Testis (tissue), 2 donors: ENCODE results near the gene MAGI1.

ENCODE experiments used
- CTCF ChIP-seq, 3 experiments: fragments of 450-650 bp in 2 of 3; fragments of 200-600 bp in 1 of 3; sonication (generic) in 1 of 3; IDR thresholded peaks; one replicate each; pipeline ENCODE4 v1.5.1; 2016 to 2019; ENCODE audit warnings: antibody characterized with exemption in 3 of 3, mild to moderate bottlenecking in 2 of 3, moderate library complexity in 1 of 3
- POLR2A ChIP-seq: fragments of 450-650 bp; IDR thresholded peaks from one replicate; pipeline ENCODE4 v1.6.1; 2017; ENCODE audit warnings: antibody characterized with exemption, mild to moderate bottlenecking, moderate library complexity

- TF ChIP-seq POLR2A (no peak), CTCF (IDR thresholded peaks at IDR 0.05) (no peak)
Measured at GRCh38 chr3:66041116-66041515, 2.4 kb upstream of the MAGI1 start.
